HG03439 (cell line): Measurements from ENCODE around the gene SSRP1.
"Not testable (repeated sequence)": the region's sequence is repeated elsewhere in the genome, so short reads cannot be mapped to it uniquely, and the experiment has no call there.

Experiments
- ATAC-seq: cut with Tn5 transposase; IDR thresholded peaks from one replicate; pipeline ENCODE4 v1.9.1; 2021; ENCODE audit warnings: mild to moderate bottlenecking, moderate library complexity; ENCODE audit not compliant: unreplicated experiment

SSRP1 gene

DNA sequence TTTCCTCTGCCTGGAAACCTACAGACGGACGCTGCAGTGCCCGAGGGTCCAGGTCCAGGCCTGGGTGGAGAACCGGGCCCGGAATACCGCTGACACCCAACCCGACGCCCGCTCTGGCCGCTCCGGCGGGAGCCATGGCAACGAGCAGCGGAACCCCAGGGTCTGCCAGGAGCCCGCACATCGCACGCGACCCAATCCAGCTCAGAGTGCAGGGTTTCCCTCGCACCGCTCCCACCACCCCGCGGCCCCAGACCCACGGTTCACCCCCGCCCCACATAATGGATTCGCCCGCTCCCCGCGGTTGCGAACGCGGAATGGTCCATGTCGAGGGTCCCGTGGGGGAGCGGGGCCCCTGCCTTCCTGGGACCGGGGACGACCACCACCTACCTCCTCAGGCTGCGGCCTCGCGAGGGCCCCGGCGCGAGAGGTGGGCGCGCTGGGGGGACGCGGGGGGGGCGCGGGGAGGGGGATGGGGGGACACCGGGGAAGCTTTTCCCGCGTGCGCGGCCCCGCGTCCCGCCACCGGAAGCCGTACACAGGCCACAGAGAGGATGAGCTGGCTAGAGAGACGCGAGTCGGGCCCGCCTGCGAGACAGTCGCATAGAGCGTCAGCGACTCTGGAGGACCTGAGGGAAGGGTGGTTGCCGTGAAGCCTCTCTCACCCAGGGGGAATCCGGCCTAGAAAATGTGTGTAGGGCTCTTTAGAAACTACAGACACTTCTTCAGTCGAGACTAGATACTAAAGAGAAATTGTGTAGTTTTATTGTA is at the start of gene SSRP1:
Gene SSRP1 (minus strand): TSS at position 550 of the 768 bp plus-strand sequence. CDS start 771 bp downstream, outside the sequence.
- peak; percentile 99 for ATAC-seq

- no peak for ATAC-seq
Measured at GRCh38 chr11:57380975-57381374, 45.3 kb upstream of the SSRP1 start, which contains the start of gene PRG3. Gene PRG3 (minus strand): TSS chr11:57381150. CDS start chr11:57380708, 442 bp downstream.

DNA sequence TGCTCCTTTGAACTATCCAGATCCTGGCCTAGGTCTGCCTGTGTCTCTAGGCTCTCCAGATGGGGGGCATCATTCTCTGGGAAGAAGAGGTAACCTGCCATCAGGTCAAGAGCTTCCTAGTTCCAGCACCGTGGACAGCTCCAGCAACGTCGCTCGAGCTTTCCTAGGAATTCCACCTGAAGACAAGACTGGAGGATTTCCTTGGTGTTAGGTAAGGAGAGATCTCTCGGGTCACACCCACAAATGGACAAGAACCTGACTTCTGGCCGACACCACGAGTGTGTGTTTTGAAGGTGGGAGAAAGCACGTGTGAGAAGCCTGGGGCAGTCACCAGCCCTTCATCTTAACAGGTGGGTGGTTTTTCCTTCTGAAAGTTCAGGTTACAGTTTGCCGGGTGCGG is 44.0 kb upstream of the SSRP1 start:
- no peak for ATAC-seq

- ATAC-seq = no peak
Measured at GRCh38 chr11:57378186-57378585, 42.5 kb upstream of the SSRP1 start.

GRCh38 chr11:57377107-57377506 is 41.4 kb upstream of the SSRP1 start:
- no peak for ATAC-seq

DNA sequence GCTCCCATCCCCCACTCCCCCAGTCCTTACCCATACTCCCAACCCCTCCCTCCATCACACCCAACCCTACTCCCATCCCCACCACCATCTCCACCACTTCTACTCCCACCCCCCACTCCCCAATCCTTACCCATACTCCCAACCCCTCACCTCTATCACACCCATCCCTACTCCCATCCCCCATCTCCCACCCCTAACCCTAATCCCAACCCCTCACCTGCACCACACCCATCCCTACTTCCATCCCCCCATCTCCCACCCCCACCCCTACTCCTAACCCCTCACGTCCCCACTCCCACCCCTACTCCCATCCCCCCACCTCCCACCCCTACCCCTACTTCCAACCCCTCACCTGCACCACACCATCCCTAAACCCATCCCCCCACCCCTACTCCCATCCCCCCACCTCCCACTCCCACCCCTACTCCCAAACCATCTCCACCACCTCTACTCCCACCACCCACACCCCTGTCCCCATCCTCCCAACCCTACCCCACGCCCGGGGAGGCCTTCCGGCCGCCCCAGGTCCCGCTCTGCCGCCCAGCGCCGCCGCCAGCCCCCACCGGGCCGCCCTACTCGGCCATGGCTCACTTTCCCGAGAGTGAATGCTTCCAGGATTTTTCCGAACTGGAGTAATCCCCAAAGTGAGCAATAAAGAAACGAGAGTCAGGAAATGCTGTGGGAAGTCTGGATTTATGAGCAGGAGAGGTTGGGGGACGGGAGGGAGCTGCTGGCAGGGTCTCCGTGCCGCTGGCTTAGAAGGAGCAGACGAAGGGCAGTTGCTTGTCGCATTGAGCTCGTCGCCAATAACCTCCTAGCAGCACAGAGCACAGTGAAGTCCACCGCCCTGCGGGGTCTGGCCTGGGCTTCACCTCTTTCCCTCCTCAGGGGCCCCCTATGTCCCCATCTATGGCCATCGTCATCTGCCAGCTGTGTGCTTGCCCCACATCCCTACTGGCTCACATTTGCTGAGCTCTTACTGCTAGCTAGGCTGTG is 40.7 kb upstream of the SSRP1 start:
- no peak for ATAC-seq

- ATAC-seq = no peak
Measured at GRCh38 chr11:57375490-57375889, 39.8 kb upstream of the SSRP1 start.

- no peak for ATAC-seq
Measured at GRCh38 chr11:57374966-57375365, 39.3 kb upstream of the SSRP1 start.

DNA sequence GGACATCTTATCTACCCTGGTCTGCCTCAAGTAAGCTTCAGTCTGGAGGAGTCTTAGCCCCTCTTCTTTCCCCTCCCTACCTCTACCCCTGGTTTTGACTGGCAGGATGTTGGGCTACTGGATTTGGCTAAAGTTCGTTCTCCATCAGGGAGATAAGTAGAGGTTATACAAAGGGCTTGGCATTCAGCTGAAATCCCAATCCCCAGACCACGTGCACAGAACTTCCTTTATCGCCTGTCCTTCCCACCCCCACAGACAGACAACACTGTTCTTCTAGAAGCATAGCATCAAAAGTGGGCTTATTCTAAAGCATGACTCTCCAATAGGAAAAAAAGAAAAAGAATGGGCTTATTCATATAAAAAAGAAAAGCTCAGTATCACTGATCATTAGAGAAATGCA is 37.5 kb upstream of the SSRP1 start:
- ATAC-seq = no peak

- no peak for ATAC-seq
Measured at GRCh38 chr11:57370941-57371340, 35.2 kb upstream of the SSRP1 start.

- ATAC-seq = no peak
Measured at GRCh38 chr11:57370251-57370650, 34.6 kb upstream of the SSRP1 start.

- ATAC-seq = no peak
Measured at GRCh38 chr11:57368845-57369232, 33.1 kb upstream of the SSRP1 start.

DNA sequence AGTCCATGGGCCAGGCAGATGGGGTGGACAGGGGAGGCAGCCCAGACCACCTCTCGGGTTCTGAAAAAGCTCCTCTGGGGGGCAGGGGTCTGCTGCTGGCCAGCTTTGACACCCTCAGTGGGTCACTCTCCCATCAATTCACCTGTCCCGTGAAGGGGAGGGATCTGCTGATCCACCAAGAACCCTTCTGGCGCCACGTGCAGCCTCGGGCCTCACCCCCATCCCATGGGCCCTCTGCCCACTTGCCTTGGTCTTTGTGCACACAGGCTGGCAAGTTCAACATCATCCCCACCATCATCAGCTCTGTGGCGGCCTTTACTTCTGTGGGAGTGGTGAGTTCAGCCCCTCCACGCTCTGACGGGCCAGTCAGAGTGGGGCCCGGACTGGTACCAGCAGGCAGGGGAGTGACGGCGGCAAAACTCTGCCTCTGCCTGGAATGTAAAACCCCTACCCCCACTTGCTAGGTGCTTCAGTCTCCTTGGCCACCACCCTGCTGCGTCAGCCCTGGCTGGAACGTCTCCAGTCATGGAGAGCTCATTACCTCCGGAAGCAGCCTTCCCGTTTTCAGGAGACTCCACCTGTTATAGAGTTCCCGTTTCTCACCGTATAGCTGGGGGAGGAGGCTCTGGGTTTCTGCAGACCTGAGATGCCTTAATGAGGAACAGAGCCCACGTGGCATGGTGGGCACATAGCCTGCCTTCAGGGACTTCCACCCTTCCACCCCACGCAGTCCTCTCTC is 32.6 kb upstream of the SSRP1 start:
- no peak for ATAC-seq

- no peak for ATAC-seq
Measured at GRCh38 chr11:57364851-57365660, 29.4 kb upstream of the SSRP1 start.

GRCh38 chr11:57363131-57364080 is 27.7 kb upstream of the SSRP1 start:
- no peak for ATAC-seq

- ATAC-seq = no peak
Measured at GRCh38 chr11:57361926-57362325, 26.2 kb upstream of the SSRP1 start.

DNA sequence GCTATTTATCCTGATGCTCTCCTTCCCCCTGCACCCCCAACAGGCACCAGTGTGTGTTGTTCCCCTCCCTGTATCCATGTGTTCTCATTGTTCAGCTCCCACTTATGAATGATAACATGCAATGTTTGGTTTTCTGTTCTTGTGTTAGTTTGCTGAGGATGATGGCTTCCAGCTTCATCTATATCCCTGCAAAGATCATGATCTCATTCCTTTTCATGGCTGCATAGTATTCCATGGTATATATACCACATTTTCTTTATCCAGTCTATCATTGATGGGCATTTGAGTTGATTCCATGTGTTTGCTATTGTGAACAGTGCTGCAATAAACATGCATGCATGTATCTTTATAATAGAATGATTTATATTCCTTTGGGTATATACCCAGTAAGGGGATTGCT is 25.7 kb upstream of the SSRP1 start:
- not testable (repeated sequence) for ATAC-seq

- no peak for ATAC-seq
Measured at GRCh38 chr11:57360991-57361390, 25.3 kb upstream of the SSRP1 start.
